Peyer's patch (tissue), 4 donors: Measurements from ENCODE around the gene COL8A1. TPM values are rescaled to one million over a fixed set of nuclear protein-coding genes. Genes with fewer than 3 reads are reported as not detected.

Experiments
- DNase-seq, 3 donors: peaks; one replicate each; pipeline ENCODE4 v3.0.0-alpha.2; 2017 to 2019
- H3K27ac ChIP-seq, 4 donors: fragments of 200-600 bp; sonication (generic); one replicate each; pipeline ENCODE4 v1.5.1; 2016 to 2019
- H3K27me3 ChIP-seq, 2 donors: fragments of 200-600 bp; sonication (generic); one replicate each; pipeline ENCODE4 v1.5.1; 2019
- H3K36me3 ChIP-seq, 3 donors: fragments of 200-600 bp; sonication (generic); one replicate each; pipeline ENCODE4 v1.5.1; 2016 to 2019
- H3K4me1 ChIP-seq, 4 donors: fragments of 200-600 bp; sonication (generic); one replicate each; pipeline ENCODE4 v1.5.1; 2016 to 2019
- H3K4me3 ChIP-seq, 4 donors: fragments of 200-600 bp; sonication (generic); 1 replicate in 3 of 4; 2 replicates in 1 of 4; pipeline ENCODE4 v1.5.1; 2016 to 2019; ENCODE audit warnings: mild to moderate bottlenecking in 1 of 4
- H3K9me3 ChIP-seq, 4 donors: fragments of 200-600 bp; sonication (generic); one replicate each; pipeline ENCODE4 v1.5.1; 2016 to 2019; ENCODE audit warnings: mild to moderate bottlenecking in 1 of 4
- CTCF ChIP-seq, 6 experiments: fragments of 450-650 bp in 4 of 6; fragments of 200-600 bp in 2 of 6; sonication (generic) in 1 of 6; IDR thresholded peaks; one replicate each; pipeline ENCODE4 v1.5.1; 2017 to 2019; ENCODE audit warnings: antibody characterized with exemption in 6 of 6, mild to moderate bottlenecking in 3 of 6, moderate library complexity in 1 of 6
- POLR2A ChIP-seq, 2 donors: fragments of 450-650 bp; IDR thresholded peaks; one replicate each; pipeline ENCODE4 v1.5.1; 2017; ENCODE audit warnings: antibody characterized with exemption in 2 of 2, mild to moderate bottlenecking in 2 of 2, moderate library complexity in 2 of 2
- total RNA-seq, 4 donors: library from RNA; depleted of rRNA; stranded (reverse); fragments of >200 nt; gene quantifications; one replicate each; pipeline ENCODE4 v1.1.0, GENCODE V29; 2016

COL8A1 gene
- total RNA-seq, 4 donors from 2014 or later: 2.3 to 5.3 (median 3.3) TPM; not detected in 1

- no peak for TF ChIP-seq CTCF (IDR thresholded peaks at IDR 0.05)
- no peak for TF ChIP-seq POLR2A (IDR thresholded peaks at IDR 0.05)
- peaks cover 0 to 7% of the 10 kb centered on the region in 2 donors for H3K27me3 ChIP-seq
- no peak overlapping the region for H3K27ac ChIP-seq
- no peaks in the 10 kb centered on the region for H3K36me3 ChIP-seq
- H3K4me3 ChIP-seq: no peak overlapping the region
- no peaks in the 10 kb centered on the region for H3K9me3 ChIP-seq
- H3K4me1 ChIP-seq: peaks cover 0 to 10% (median 0%) of the 10 kb centered on the region in 4 donors
- no peak for DNase-seq
Observed at GRCh38 chr3:99640214-99640851, 1.9 kb downstream of the COL8A1 start.

- TF ChIP-seq CTCF (IDR thresholded peaks at IDR 0.05): no peak
- TF ChIP-seq POLR2A (IDR thresholded peaks at IDR 0.05): no peak
- Histone ChIP-seq H3K9me3 (no peaks in the 10 kb centered on the region), H3K27ac (no peak overlapping the region), H3K4me1 (peaks cover 0 to 10% (median 0%) of the 10 kb centered on the region in 4 donors), H3K36me3 (no peaks in the 10 kb centered on the region), H3K27me3 (peaks cover 0 to 7% of the 10 kb centered on the region in 2 donors), H3K4me3 (no peak overlapping the region)
- no peak for DNase-seq
Observed at GRCh38 chr3:99641480-99641879, 3.1 kb downstream of the COL8A1 start.

GRCh38 chr3:99641982-99642381, 3.6 kb downstream of the COL8A1 start:
- H3K36me3 ChIP-seq: no peaks in the 10 kb centered on the region
- no peak overlapping the region for H3K27ac ChIP-seq
- no peak for TF ChIP-seq CTCF (IDR thresholded peaks at IDR 0.05)
- no peak for TF ChIP-seq POLR2A (IDR thresholded peaks at IDR 0.05)
- no peak for DNase-seq
- no peak overlapping the region for H3K4me3 ChIP-seq
- H3K27me3 ChIP-seq: peaks cover 0 to 7% of the 10 kb centered on the region in 2 donors
- H3K9me3 ChIP-seq: no peaks in the 10 kb centered on the region
- peaks cover 0 to 10% (median 0%) of the 10 kb centered on the region in 4 donors for H3K4me1 ChIP-seq

- Histone ChIP-seq H3K9me3 (no peaks in the 10 kb centered on the region), H3K36me3 (no peaks in the 10 kb centered on the region), H3K4me1 (peaks cover 0 to 3% (median 0%) of the 10 kb centered on the region in 4 donors), H3K4me3 (no peak overlapping the region), H3K27ac (no peak overlapping the region), H3K27me3 (no peaks in the 10 kb centered on the region)
- no peak for DNase-seq
- no peak for TF ChIP-seq CTCF (IDR thresholded peaks at IDR 0.05)
- TF ChIP-seq POLR2A (IDR thresholded peaks at IDR 0.05): no peak
Observed at GRCh38 chr3:99644017-99644416, 5.6 kb downstream of the COL8A1 start.

GRCh38 chr3:99644746-99645145, 6.4 kb downstream of the COL8A1 start:
- no peaks in the 10 kb centered on the region for H3K27me3 ChIP-seq
- DNase-seq: no peak
- no peaks in the 10 kb centered on the region for H3K4me1 ChIP-seq
- no peaks in the 10 kb centered on the region for H3K9me3 ChIP-seq
- H3K36me3 ChIP-seq: no peaks in the 10 kb centered on the region
- no peak overlapping the region for H3K27ac ChIP-seq
- TF ChIP-seq CTCF (IDR thresholded peaks at IDR 0.05): no peak
- TF ChIP-seq POLR2A (IDR thresholded peaks at IDR 0.05): no peak
- H3K4me3 ChIP-seq: no peak overlapping the region
